Adipose tissue (tissue), 3 donors: Measurements from ENCODE around the gene ZBTB4. TPM values are rescaled to one million over a fixed set of nuclear protein-coding genes. Genes with fewer than 3 reads are reported as not detected.
"Not testable (repeated sequence)": the region's sequence is repeated elsewhere in the genome, so short reads cannot be mapped to it uniquely, and the experiment has no call there.

Experiments
- H3K27ac ChIP-seq: one replicate; pipeline ENCODE4 v1.5.1; 2013; ENCODE audit warnings: low read depth, low read length
- WGBS, 3 donors: extraction: QIAGEN DNeasy Blood & Tissue Kit; methylation state at CpG; one replicate each; pipeline ENCODE4 v1.1.7; 2013; 5-methylcytosine and 5-hydroxymethylcytosine counted together
- polyA plus RNA-seq, 3 donors: library from polyadenylated mRNA; stranded (reverse); fragments of 200-250 nt; gene quantifications; one replicate each; pipeline ENCODE4 v1.2.3, GENCODE V29; 2013
- donor health status: healthy with polysubstance abuse.
- donor health status: Bipolar disorder and iron deficiency.
- donor health status: healthy.

Gene ZBTB4
- polyA plus RNA-seq, 3 donors: 17.4 to 45.0 (median 32.9) TPM

DNA sequence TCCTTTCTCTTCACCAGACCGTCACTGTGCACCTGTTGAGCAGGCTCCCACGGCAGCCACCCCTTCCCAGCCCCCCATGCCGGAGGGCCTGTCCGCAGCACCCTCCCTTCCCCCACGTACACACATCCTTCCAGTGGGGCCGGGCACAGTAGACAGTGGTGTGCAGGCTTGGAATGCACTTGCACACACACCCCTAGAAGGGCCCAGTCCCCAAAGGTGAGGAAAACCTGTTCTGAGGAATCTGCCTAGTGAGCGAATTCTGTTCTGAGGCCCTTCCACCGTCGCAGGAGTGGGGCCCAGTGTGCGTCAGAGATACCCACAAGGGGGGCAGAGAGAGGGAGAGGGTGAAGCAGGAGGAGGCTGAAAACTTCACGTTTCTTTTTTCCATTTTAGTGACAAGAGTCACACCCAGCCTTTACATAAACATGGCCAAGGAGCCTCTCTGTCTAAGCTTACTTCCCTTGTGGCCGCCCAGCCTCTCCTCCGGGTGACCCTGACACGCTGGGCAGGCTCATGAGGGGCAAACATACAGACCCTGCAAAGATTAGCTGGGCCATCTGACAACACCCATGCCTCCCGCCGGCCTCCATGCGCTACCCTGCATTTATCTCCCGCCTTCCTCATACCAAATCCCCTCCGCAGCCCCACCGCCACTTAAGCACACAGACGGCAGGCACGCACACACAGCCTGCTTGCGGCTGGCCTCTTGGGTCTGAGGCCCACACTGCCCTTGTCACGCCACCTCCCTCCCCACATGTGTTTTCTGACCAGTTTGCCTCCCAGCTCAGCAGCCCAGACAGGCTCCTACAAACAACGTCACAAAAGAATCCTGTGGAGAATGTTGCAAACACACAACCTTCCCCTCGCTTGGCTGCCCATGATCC lies 1.8 kb downstream of the ZBTB4 start:
- 24 to 28% (median 26%) methylated on average over 25 to 26 of the region's 26 CpGs for whole genome bisulfite sequencing, 3 donors
- no peak overlapping the region for H3K27ac ChIP-seq

DNA sequence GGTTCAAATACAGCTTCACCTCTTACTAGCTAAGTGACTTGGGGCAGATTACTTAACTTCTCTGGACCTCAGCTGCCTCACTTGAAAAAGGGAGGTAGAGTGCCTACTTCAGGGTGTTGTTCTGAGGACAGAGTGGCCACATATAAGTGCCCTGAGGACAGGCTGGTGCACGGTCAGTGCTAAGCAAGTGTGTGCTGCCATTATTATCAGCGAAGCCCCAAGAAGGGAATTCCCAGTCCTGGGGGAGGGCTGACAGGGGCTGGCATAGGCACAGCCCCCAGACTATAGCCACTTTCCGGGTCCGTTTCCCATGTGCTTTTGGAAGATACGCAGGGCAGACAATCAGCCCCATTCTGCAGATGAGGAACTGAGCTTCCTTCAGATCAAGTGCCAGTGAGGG lies 2.5 kb downstream of the ZBTB4 start:
- WGBS, 3 donors: 83 to 92% (median 87%) methylated on average over 5 of the region's 5 CpGs
- no peak overlapping the region for H3K27ac ChIP-seq

DNA sequence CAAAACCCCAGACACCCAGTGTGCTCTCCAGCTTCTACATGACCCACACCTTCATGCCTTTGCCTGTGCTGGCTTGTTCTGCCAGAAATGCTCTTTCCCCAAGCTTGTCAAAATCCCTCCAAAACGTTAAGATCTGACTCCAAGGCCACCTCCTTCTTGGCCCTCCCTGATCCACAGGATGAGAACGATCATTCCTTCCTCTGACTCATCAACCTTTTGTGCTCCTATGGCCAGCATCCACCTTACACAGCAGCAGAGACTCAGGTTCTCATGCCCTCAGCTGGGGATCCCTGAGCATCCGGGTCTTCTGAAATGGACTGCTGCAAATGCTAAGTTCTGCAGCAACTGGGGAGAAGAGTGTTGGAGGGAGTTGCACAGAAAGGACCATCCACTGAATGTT lies 2.9 kb downstream of the ZBTB4 start:
- WGBS, 3 donors: 27 to 39% (median 36%) methylated on average over 3 of the region's 3 CpGs

GRCh38 chr17:7475764-7476422 lies 3.5 kb downstream of the ZBTB4 start:
- H3K27ac ChIP-seq: no peak overlapping the region
- 53 to 58% (median 53%) methylated on average over 15 of the region's 15 CpGs for WGBS, 3 donors

More for the DNA sequence above, 2.9 kb downstream of the ZBTB4 start:
- no peak overlapping the region for H3K27ac ChIP-seq

GRCh38 chr17:7474767-7475166 lies 4.7 kb downstream of the ZBTB4 start:
- H3K27ac ChIP-seq: not testable (repeated sequence)
- 67 to 83% (median 68%) methylated on average over 8 of the region's 8 CpGs for WGBS, 3 donors

DNA sequence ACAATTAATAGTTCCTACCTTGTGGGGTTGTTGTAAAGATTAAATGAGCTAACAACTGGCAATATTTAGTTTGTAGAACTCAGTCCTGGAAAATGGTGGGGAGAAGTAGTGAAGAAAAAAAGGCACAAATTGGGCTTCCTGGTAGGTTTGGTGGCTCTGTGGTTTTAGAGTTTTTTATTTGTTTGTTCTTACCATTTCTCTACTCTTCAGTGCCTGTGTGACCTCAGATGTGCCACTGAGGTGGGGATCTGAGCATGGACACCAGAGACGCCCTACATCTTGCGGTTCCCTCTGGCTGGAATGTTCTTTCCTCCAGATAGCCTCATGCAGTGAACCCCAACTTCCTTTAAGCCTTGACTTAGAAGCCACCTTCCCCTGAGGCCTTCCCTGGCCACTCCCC lies 7.7 kb downstream of the ZBTB4 start:
- no peak overlapping the region for H3K27ac ChIP-seq
- 61 to 93% (median 90%) methylated on average over 2 of the region's 2 CpGs for WGBS, 3 donors

DNA sequence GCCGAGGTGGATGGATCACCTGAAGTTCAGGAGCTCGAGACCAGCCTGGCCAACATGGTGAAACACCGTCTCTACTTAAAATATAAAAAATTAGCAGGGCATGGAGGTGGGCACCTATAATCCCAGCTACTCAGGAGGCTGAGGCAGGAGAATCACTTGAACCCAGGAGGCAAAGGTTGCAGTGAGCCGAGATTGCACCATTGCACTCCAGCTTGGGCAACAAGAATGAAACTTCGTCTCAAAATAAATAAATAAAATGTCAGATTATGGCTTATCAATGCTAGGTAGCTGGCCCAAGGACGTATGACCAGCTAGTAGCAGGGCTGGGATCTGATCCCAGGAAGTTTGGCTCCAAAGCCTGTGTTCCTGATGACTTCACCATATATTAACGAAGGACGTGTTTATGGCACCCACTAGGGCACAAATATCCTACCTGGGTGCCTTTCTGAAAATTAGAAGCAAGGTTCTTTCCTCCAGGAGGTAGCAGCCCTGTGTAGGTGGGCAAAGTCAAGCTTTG lies 8.9 kb downstream of the ZBTB4 start:
- WGBS, 3 donors: 53 to 82% (median 80%) methylated on average over 8 of the region's 8 CpGs
- not testable (repeated sequence) for H3K27ac ChIP-seq

GRCh38 chr17:7469843-7470242 lies 9.6 kb downstream of the ZBTB4 start:
- WGBS, 3 donors: 77 to 94% (median 85%) methylated on average over 12 of the region's 12 CpGs
- not testable (repeated sequence) for H3K27ac ChIP-seq

- no peak overlapping the region for H3K27ac ChIP-seq
- WGBS, 3 donors: 77 to 80% (median 78%) methylated on average over 12 of the region's 12 CpGs
Observed at GRCh38 chr17:7468804-7469389, 10.5 kb downstream of the ZBTB4 start.

DNA sequence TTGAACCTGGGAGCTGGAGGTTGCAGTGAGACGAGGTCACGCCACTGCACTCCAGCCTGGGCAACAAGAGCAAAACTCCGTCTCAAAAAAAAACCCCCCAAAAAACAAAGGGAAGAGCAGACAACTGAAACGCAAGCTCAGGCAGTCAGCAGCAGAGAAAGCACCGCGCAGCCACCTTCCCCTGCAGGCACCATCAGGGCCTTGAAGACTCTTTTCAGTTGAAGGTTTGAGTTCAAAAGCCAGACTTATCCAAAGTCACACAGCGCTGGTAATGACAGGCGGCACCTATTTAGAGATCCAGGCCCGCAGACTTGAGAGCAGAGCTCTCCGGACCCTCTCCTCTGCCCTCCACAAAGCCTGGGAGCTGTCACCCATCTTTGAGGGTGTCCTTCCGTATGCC lies 11.1 kb downstream of the ZBTB4 start:
- no peak overlapping the region for H3K27ac ChIP-seq
- 92 to 94% (median 94%) methylated on average over 11 of the region's 11 CpGs for WGBS, 3 donors

GRCh38 chr17:7467498-7467897 lies 11.9 kb downstream of the ZBTB4 start:
- H3K27ac ChIP-seq: no peak overlapping the region
- 80 to 91% (median 90%) methylated on average over 3 of the region's 3 CpGs for WGBS, 3 donors

DNA sequence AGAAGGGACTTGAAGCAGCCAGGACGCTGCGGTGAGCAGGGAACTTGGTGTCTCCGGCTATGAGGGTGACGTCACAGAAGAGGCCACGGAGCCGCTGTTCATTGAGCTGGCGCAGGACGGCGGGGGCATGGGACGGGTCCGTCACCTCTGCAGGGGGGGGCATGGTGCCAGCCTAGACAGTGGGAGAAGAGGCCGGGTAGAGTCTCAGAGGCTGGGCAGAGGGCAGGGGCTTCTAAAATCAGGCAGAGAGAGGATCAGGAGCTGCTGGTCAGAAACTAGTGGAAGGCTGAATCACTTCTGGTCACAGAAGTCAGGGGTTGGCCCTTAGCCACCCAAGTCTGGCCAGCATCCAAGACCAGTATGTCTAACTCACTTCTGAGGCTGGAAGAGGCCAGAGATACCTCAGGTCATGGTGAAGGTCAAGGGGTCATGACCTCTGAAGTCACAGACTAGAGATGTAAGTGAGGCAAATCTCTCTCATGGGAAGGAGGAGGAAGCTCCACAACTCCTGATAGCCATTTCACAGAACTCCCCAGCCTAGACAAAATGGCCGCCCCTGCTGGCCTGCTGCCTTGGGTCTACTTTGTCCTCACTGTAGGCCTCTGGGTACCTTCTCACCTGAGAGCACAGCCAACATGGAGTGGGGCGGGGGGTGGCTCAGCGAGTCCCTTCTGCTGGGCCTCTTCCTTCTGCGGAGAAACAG lies 12.6 kb downstream of the ZBTB4 start:
- no peak overlapping the region for H3K27ac ChIP-seq
- 48 to 84% (median 56%) methylated on average over 16 of the region's 16 CpGs for WGBS, 3 donors

GRCh38 chr17:7466318-7466638 lies 13.2 kb downstream of the ZBTB4 start:
- no peak overlapping the region for H3K27ac ChIP-seq
- WGBS, 3 donors: 71 to 87% (median 72%) methylated on average over 9 of the region's 9 CpGs

GRCh38 chr17:7465597-7466275 lies 13.7 kb downstream of the ZBTB4 start:
- H3K27ac ChIP-seq: no peak overlapping the region
- 89 to 93% (median 89%) methylated on average over 32 to 33 of the region's 33 CpGs for WGBS, 3 donors

- H3K27ac ChIP-seq: no peak overlapping the region
- 90 to 92% (median 91%) methylated on average over 9 of the region's 9 CpGs for WGBS, 3 donors
Observed at GRCh38 chr17:7464081-7464480, 15.3 kb downstream of the ZBTB4 start.

DNA sequence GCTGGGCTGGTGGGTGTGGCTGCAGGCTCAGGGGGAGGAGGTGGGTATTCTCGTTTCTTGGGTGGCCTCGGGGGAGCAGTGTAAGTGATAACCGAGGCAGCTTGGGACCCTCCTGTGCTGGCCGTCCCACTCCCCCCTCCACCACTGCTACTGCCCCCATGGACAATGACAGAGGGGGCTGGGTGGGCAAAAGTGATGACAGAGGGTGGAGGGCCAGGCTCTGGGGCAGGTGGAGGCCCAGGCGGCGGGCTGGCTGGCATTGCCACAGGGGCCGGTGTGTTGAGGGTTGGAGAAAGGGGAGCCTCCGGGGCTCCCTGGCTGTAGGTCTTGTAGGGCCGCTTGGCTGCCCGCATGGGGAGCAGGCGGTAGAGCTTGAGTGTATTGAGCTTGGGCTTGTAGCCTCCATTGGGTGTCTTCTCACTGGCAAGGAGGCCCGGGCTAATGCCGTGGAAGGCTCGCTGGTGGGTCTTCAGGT lies 16.0 kb downstream of the ZBTB4 start:
- H3K27ac ChIP-seq: no peak overlapping the region
- 86 to 90% (median 86%) methylated on average over 14 of the region's 14 CpGs for WGBS, 3 donors

DNA sequence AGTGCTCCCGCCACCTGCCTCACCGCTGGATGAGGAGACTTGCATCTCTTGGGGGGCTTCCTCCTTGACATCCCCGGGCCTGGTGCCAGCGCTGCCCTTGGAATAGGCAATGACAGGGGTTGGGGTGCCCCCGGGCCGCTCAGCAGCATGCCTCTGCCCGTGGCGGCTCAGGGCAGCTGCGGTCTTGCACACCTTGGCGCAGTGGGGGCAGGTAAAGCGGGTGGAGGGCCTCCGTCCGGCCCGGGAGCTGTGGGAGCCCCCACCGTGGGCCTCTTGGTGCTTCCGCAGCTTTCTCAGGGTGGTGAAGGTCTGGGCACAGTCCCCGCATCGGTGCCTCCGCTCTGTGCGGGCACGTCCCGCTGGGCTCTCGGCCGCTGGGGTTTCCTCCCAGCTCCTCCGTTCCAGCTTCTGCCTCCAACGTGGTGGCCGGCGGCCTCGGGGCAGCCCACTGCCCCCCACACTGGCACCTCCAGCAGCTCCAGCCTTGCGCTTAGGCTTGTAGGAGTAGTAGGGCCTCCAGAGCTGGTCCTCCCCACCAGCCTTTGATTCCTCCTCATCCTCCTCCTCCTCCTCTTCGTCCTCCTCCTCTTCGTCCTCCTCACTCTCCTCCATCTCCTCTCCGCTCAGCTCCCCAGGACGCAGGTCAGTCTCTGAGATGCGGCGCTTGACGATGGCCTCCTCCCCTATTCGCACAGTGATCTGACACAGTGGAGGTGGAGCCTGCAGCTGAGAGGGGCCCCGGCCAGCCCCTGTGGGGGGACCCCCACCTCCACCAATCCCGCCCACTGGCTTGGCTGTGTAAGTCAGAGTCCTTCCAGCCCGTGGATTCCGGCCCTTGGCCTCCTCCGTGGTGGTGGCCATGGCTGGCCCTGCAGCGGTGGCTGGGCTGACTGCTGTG lies 16.7 kb downstream of the ZBTB4 start:
- H3K27ac ChIP-seq: no peak overlapping the region
- 90 to 92% (median 90%) methylated on average over 38 to 44 of the region's 44 CpGs for WGBS, 3 donors
